Loucy (cell line): Measurements from ENCODE around the gene ZFP36.

Experiments used
- EZH2phosphoT487 ChIP-seq: fragments of 200-600 bp; IDR thresholded peaks from 2 replicates; pipeline ENCODE4 v1.6.1; 2018; ENCODE audit warnings: antibody characterized with exemption, mild to moderate bottlenecking, moderate library complexity, borderline replicate concordance
- TF ChIP-seq, protein P1 (sequence below): fragments of 200-600 bp; sonication (generic); conservative IDR thresholded peaks from 2 replicates; pipeline ENCODE4 v1.5.1; 2014; ENCODE audit warnings: mild to moderate bottlenecking, antibody characterized with exemption, low read length

GRCh38 chr19:39360599-39360998, 46.0 kb upstream of the ZFP36 start:
- TF ChIP-seq, protein P1, sequence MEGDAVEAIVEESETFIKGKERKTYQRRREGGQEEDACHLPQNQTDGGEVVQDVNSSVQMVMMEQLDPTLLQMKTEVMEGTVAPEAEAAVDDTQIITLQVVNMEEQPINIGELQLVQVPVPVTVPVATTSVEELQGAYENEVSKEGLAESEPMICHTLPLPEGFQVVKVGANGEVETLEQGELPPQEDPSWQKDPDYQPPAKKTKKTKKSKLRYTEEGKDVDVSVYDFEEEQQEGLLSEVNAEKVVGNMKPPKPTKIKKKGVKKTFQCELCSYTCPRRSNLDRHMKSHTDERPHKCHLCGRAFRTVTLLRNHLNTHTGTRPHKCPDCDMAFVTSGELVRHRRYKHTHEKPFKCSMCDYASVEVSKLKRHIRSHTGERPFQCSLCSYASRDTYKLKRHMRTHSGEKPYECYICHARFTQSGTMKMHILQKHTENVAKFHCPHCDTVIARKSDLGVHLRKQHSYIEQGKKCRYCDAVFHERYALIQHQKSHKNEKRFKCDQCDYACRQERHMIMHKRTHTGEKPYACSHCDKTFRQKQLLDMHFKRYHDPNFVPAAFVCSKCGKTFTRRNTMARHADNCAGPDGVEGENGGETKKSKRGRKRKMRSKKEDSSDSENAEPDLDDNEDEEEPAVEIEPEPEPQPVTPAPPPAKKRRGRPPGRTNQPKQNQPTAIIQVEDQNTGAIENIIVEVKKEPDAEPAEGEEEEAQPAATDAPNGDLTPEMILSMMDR = no peak
- TF ChIP-seq EZH2phosphoT487 = no peak
